Osteocyte (in vitro differentiated cells): ENCODE measurements around the gene SMIM31. TPM values are rescaled to one million over a fixed set of nuclear protein-coding genes. Genes with fewer than 3 reads are reported as not detected.

ENCODE experiments used
- DNase-seq: peaks from one replicate; pipeline ENCODE4 v3.0.0; 2021; ENCODE audit warnings: mixed read lengths; ENCODE audit not compliant: unreplicated experiment; ENCODE audit errors: extremely low spot score
- H3K27ac Mint-ChIP-seq: one replicate; pipeline ENCODE4 v1.8.0; 2021; ENCODE audit warnings: mild to moderate bottlenecking, mixed read lengths; ENCODE audit not compliant: unreplicated experiment
- H3K27me3 Mint-ChIP-seq: one replicate; pipeline ENCODE4 v1.8.0; 2021; ENCODE audit warnings: mixed read lengths; ENCODE audit not compliant: unreplicated experiment
- H3K36me3 Mint-ChIP-seq: one replicate; pipeline ENCODE4 v1.8.0; 2021; ENCODE audit warnings: mixed read lengths; ENCODE audit not compliant: unreplicated experiment
- H3K4me1 Mint-ChIP-seq: one replicate; pipeline ENCODE4 v1.8.0; 2021; ENCODE audit warnings: mixed read lengths; ENCODE audit not compliant: unreplicated experiment
- H3K4me3 Mint-ChIP-seq: one replicate; pipeline ENCODE4 v1.8.0; 2021; ENCODE audit warnings: mild to moderate bottlenecking, moderate library complexity, mixed read lengths; ENCODE audit not compliant: unreplicated experiment
- H3K9me3 Mint-ChIP-seq: one replicate; pipeline ENCODE4 v1.8.0; 2021; ENCODE audit warnings: mixed read lengths; ENCODE audit not compliant: unreplicated experiment
- total RNA-seq: library from RNA; stranded (reverse); gene quantifications from 2 replicates; pipeline ENCODE4 v1.2.1, GENCODE V29; 2021
- TF ChIP-seq, protein P1 (sequence below): fragments of 200-600 bp; sonication (generic); IDR thresholded peaks from 2 replicates; pipeline ENCODE4 v1.5.0; 2021; ENCODE audit warnings: antibody characterized with exemption, mild to moderate bottlenecking, moderate library complexity

The SMIM31 gene
- total RNA-seq, 1 donor from 2014 or later: not detected

DNA sequence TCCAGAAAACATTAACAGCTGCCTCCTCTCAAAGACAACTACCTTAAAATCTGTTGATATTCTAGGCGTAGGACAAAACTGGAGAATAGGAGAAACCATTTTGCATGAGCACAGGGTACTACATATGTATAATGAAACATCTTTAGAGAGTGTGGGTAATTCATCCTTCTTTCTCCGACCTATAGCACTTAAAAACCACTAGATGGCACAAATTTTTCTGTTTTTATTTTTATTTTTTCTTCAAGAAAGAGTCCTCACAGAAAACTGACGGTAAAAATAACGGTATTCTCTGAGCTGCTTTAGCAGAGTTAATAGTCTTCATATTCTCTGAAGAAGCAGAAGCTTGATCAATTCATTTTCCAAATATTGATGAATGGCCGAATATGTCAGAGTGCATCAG lies 14.6 kb downstream of the SMIM31 start:
- DNase-seq: no peak
- Mint-ChIP-seq H3K27ac (no peak overlapping the region), H3K27me3 (peaks cover 37% of the 10 kb centered on the region), H3K4me1 (no peaks in the 10 kb centered on the region), H3K9me3 (no peaks in the 10 kb centered on the region), H3K36me3 (no peaks in the 10 kb centered on the region), H3K4me3 (no peak overlapping the region)
- TF ChIP-seq, protein P1, sequence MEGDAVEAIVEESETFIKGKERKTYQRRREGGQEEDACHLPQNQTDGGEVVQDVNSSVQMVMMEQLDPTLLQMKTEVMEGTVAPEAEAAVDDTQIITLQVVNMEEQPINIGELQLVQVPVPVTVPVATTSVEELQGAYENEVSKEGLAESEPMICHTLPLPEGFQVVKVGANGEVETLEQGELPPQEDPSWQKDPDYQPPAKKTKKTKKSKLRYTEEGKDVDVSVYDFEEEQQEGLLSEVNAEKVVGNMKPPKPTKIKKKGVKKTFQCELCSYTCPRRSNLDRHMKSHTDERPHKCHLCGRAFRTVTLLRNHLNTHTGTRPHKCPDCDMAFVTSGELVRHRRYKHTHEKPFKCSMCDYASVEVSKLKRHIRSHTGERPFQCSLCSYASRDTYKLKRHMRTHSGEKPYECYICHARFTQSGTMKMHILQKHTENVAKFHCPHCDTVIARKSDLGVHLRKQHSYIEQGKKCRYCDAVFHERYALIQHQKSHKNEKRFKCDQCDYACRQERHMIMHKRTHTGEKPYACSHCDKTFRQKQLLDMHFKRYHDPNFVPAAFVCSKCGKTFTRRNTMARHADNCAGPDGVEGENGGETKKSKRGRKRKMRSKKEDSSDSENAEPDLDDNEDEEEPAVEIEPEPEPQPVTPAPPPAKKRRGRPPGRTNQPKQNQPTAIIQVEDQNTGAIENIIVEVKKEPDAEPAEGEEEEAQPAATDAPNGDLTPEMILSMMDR: peak; percentile 52

- Mint-ChIP-seq H3K36me3 (no peaks in the 10 kb centered on the region), H3K27me3 (peaks cover 32% of the 10 kb centered on the region), H3K27ac (no peak overlapping the region), H3K9me3 (no peaks in the 10 kb centered on the region), H3K4me1 (no peaks in the 10 kb centered on the region), H3K4me3 (no peak overlapping the region)
- DNase-seq: no peak
- TF ChIP-seq, protein P1: no peak
Measured at GRCh38 chr4:164770010-164770724, 16.2 kb downstream of the SMIM31 start.

GRCh38 chr4:164771088-164771487 lies 17.2 kb downstream of the SMIM31 start:
- H3K27ac Mint-ChIP-seq: no peak overlapping the region
- H3K9me3 Mint-ChIP-seq: no peaks in the 10 kb centered on the region
- no peaks in the 10 kb centered on the region for H3K4me1 Mint-ChIP-seq
- no peaks in the 10 kb centered on the region for H3K36me3 Mint-ChIP-seq
- H3K4me3 Mint-ChIP-seq: no peak overlapping the region
- no peak for DNase-seq
- peaks cover 34% of the 10 kb centered on the region for H3K27me3 Mint-ChIP-seq
- TF ChIP-seq, protein P1: no peak

DNA sequence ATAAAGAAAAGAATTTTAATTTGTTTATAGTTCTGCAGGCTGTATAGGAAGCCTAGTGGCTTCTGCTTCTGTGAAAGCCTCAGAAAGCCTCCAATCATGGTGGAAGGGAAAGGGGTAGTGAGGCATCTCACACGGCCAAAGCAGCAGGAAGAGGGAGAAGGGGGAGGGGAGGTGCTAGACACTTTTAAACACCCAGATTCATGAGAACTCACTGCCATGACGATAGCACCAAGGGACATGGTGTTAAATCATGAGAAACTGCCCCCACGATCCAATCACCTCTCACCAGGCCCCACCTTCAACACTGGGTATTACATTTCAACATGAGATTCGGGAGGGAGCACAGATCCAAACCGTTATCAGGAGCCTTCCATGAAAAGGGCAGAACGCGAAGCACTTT lies 18.1 kb downstream of the SMIM31 start:
- TF ChIP-seq, protein P1: no peak
- Mint-ChIP-seq H3K9me3 (no peaks in the 10 kb centered on the region), H3K4me1 (no peaks in the 10 kb centered on the region), H3K27ac (no peak overlapping the region), H3K36me3 (no peaks in the 10 kb centered on the region), H3K4me3 (no peak overlapping the region), H3K27me3 (peaks cover 33% of the 10 kb centered on the region)
- DNase-seq: no peak

DNA sequence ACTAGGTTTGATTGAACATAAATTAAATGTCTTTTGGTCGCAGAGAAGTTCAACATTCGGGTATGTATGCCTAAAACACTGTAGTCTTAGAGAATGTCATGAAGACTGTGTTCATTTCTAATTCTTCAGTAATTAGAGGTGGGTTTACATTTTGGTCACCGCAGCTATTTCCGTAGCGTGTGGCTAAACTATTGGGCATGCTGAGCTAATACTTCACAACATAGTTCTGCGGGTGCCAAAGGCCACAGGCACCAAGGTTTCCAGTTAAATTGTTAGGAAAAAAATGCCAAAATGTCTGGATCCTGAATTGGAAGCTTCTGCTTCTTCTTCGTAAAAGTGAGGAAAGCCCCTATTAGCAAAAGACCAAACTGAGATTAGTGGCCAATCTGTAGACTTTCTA lies 25.1 kb downstream of the SMIM31 start:
- Mint-ChIP-seq H3K4me3 (no peak overlapping the region), H3K27me3 (peaks cover 18% of the 10 kb centered on the region), H3K36me3 (no peaks in the 10 kb centered on the region), H3K27ac (no peak overlapping the region), H3K4me1 (no peaks in the 10 kb centered on the region), H3K9me3 (no peaks in the 10 kb centered on the region)
- TF ChIP-seq, protein P1: no peak
- no peak for DNase-seq
